Cardiac muscle cell (in vitro differentiated cells and primary cell): ENCODE data around the gene R3HDM2. TPM values are rescaled to one million over a fixed set of nuclear protein-coding genes. Genes with fewer than 3 reads are reported as not detected.

Experiments used
- DNase-seq, 2 donors: peaks; one replicate each; pipeline versions ENCODE4 v3.0.0 to v3.0.0-alpha.2; 2010 to 2017; ENCODE audit warnings: low read depth in 1 of 2, low spot score in 1 of 2
- H3K27ac ChIP-seq: fragments of 200-600 bp; sonication (generic); 2 replicates; pipeline ENCODE4 v1.5.1; 2016
- H3K27me3 ChIP-seq: fragments of 200-600 bp; sonication (generic); 2 replicates; pipeline ENCODE4 v1.6.0; 2016; ENCODE audit warnings: control low read depth
- H3K36me3 ChIP-seq: fragments of 200-600 bp; sonication (generic); 2 replicates; pipeline ENCODE4 v1.5.1; 2016; ENCODE audit warnings: control low read depth
- H3K4me1 ChIP-seq: fragments of 200-600 bp; sonication (generic); 2 replicates; pipeline ENCODE4 v1.8.1; 2017; ENCODE audit warnings: low read depth, mild to moderate bottlenecking, mixed run types
- H3K4me3 ChIP-seq: fragments of 200-600 bp; sonication (generic); 2 replicates; pipeline ENCODE4 v1.5.1; 2016; ENCODE audit warnings: mild to moderate bottlenecking
- H3K9me3 ChIP-seq: fragments of 200-600 bp; sonication (generic); 2 replicates; pipeline ENCODE4 v1.5.1; 2017; ENCODE audit warnings: low read depth, mild to moderate bottlenecking, control low read depth
- polyA plus RNA-seq: library from polyadenylated mRNA; unstranded; fragments of >200 nt; fragmentation: Nextera tagmentation; extraction: Ambion mirVana; gene quantifications from 2 replicates; pipeline ENCODE4 v1.2.1, GENCODE V29; 2016
- total RNA-seq: library from RNA; depleted of rRNA; stranded (reverse); fragments of >200 nt; gene quantifications from 2 replicates; pipeline ENCODE4 v1.2.3, GENCODE V29; 2016
- TF ChIP-seq, protein P1 (sequence below): IDR thresholded peaks from 2 replicates; pipeline ENCODE4 v1.5.1; 2012; ENCODE audit warnings: low read depth, mild to moderate bottlenecking, low read length

Gene R3HDM2
- total and polyA plus RNA-seq, 2 experiments from 2014 or later, result 23.3 to 59.9 TPM

DNA sequence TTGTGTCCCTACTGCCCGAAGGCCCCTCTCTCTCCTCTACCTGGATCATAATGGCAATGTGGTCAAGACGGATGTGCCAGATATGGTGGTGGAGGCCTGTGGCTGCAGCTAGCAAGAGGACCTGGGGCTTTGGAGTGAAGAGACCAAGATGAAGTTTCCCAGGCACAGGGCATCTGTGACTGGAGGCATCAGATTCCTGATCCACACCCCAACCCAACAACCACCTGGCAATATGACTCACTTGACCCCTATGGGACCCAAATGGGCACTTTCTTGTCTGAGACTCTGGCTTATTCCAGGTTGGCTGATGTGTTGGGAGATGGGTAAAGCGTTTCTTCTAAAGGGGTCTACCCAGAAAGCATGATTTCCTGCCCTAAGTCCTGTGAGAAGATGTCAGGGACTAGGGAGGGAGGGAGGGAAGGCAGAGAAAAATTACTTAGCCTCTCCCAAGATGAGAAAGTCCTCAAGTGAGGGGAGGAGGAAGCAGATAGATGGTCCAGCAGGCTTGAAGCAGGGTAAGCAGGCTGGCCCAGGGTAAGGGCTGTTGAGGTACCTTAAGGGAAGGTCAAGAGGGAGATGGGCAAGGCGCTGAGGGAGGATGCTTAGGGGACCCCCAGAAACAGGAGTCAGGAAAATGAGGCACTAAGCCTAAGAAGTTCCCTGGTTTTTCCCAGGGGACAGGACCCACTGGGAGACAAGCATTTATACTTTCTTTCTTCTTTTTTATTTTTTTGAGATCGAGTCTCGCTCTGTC lies 26.1 kb upstream of the R3HDM2 start:
- H3K36me3 ChIP-seq, result no peaks in the 10 kb centered on the region
- H3K4me1 ChIP-seq, result peaks cover 18% of the 10 kb centered on the region
- no peak overlapping the region for H3K27ac ChIP-seq
- no peak for DNase-seq
- H3K27me3 ChIP-seq, result peaks cover 7% of the 10 kb centered on the region
- no peak overlapping the region for H3K4me3 ChIP-seq
- H3K9me3 ChIP-seq, result no peaks in the 10 kb centered on the region
- TF ChIP-seq, protein P1, sequence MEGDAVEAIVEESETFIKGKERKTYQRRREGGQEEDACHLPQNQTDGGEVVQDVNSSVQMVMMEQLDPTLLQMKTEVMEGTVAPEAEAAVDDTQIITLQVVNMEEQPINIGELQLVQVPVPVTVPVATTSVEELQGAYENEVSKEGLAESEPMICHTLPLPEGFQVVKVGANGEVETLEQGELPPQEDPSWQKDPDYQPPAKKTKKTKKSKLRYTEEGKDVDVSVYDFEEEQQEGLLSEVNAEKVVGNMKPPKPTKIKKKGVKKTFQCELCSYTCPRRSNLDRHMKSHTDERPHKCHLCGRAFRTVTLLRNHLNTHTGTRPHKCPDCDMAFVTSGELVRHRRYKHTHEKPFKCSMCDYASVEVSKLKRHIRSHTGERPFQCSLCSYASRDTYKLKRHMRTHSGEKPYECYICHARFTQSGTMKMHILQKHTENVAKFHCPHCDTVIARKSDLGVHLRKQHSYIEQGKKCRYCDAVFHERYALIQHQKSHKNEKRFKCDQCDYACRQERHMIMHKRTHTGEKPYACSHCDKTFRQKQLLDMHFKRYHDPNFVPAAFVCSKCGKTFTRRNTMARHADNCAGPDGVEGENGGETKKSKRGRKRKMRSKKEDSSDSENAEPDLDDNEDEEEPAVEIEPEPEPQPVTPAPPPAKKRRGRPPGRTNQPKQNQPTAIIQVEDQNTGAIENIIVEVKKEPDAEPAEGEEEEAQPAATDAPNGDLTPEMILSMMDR, result no peak

DNA sequence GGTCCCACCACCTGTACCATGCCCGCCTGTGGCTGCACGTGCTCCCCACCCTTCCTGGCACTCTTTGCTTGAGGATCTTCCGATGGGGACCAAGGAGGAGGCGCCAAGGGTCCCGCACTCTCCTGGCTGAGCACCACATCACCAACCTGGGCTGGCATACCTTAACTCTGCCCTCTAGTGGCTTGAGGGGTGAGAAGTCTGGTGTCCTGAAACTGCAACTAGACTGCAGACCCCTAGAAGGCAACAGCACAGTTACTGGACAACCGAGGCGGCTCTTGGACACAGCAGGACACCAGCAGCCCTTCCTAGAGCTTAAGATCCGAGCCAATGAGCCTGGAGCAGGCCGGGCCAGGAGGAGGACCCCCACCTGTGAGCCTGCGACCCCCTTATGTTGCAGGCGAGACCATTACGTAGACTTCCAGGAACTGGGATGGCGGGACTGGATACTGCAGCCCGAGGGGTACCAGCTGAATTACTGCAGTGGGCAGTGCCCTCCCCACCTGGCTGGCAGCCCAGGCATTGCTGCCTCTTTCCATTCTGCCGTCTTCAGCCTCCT lies 25.4 kb upstream of the R3HDM2 start:
- TF ChIP-seq, protein P1, result peak; percentile 67
- no peak overlapping the region for H3K27ac ChIP-seq
- DNase-seq, result peak; percentile 54 to 75

DNA sequence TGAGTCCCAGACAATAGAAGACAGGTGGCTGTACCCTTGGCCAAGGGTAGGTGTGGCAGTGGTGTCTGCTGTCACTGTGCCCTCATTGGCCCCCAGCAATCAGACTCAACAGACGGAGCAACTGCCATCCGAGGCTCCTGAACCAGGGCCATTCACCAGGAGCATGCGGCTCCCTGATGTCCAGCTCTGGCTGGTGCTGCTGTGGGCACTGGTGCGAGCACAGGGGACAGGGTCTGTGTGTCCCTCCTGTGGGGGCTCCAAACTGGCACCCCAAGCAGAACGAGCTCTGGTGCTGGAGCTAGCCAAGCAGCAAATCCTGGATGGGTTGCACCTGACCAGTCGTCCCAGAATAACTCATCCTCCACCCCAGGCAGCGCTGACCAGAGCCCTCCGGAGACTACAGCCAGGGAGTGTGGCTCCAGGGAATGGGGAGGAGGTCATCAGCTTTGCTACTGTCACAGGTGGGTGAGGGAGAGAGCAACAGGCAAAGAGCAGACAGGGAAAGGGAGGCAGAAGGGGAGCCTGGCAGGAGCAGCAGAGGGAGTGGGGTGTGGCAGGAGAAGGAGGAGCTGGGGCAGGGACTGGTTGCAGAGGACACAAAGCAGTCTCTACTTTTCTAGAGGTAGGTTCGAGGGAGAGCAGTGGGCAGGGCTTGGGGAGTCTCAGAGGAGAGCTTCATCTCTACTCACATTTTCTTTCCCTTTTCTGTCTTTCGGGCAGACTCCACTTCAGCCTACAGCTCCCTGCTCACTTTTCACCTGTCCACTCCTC lies 24.7 kb upstream of the R3HDM2 start:
- TF ChIP-seq, protein P1, result no peak
- Histone ChIP-seq H3K27me3 (peaks cover 2% of the 10 kb centered on the region), H3K4me1 (peaks cover 26% of the 10 kb centered on the region), H3K4me3 (no peak overlapping the region), H3K36me3 (no peaks in the 10 kb centered on the region), H3K27ac (no peak overlapping the region), H3K9me3 (no peaks in the 10 kb centered on the region)
- DNase-seq, result no peak

More for the DNA sequence above, 25.4 kb upstream of the R3HDM2 start:
- peaks cover 25% of the 10 kb centered on the region for H3K4me1 ChIP-seq
- H3K9me3 ChIP-seq, result no peaks in the 10 kb centered on the region
- peaks cover 7% of the 10 kb centered on the region for H3K27me3 ChIP-seq
- H3K36me3 ChIP-seq, result no peaks in the 10 kb centered on the region
- H3K4me3 ChIP-seq, result no peak overlapping the region

DNA sequence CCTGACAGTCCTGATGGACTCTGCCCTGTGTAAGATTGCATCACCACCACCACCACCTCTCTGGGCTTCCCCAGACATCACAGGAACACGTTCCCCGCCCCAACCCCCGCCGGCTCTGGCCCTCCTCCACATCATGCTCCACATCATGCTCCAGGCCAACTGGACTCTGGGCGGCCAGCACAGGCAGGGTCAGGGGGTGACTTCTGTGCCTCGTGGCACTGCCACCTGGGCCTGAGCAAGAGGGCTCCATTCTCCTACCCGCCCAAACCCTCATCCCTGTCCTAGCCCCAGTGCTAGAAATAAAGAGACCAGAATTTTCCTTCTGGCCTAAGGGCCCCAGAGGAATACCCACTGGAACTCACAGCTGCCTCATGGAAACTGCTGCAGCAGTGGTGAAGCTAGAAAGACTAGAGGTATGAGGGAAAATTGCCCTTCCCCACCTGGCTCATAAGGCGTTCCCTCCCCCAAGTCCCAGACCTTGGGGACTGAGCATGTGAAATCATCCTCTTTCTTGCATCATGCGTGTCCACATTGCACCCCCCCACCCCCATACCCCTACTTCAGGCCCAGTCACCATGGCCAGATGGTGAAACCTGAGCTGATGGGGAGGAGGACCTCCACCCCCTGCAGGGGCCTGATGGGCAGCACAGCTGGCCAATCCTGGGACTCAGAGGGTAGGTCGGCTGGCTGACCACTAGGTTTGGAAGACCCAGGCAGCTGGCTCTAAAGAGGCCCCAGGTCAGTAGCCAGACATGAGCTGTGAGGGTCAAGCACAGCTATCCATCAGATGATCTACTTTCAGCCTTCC lies 23.9 kb upstream of the R3HDM2 start, which contains the start of gene INHBE:
Gene INHBE (plus strand): TSS at position 742 of the 808 bp plus-strand sequence. CDS start 230 bp downstream, outside the sequence.
- Histone ChIP-seq H3K9me3 (no peaks in the 10 kb centered on the region), H3K27ac (no peak within 1 kb of the TSS), H3K36me3 (no peaks in the 10 kb centered on the region), H3K4me3 (no peak within 1 kb of the TSS), H3K27me3 (no peaks in the 10 kb centered on the region), H3K4me1 (peaks cover 26% of the 10 kb centered on the region)
- TF ChIP-seq, protein P1, result no peak
- DNase-seq, result peak; percentile 52 to 89

DNA sequence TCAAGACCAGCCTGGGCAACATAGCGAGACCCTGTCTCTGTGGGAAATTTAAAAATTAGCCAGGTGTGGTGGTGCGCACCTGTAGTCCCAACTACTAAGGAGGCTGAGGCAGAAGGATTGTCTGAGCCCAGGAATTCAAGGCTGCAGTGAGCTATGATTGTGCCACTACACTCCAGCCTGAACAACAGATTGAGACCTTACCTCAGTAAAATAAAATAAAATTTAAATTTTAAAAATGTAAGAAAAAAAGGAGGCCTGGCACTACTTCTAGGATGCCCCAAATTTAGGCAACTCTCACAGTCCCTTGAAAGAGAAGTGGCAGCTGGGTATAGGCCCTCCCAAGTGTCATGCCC lies 23.3 kb upstream of the R3HDM2 start:
- Histone ChIP-seq H3K27me3 (no peaks in the 10 kb centered on the region), H3K27ac (no peak overlapping the region), H3K36me3 (no peaks in the 10 kb centered on the region), H3K9me3 (no peaks in the 10 kb centered on the region), H3K4me3 (no peak overlapping the region), H3K4me1 (peaks cover 26% of the 10 kb centered on the region)
- TF ChIP-seq, protein P1, result no peak
- no peak for DNase-seq
